Ramos (cell line): ENCODE results near the gene LPP.

Source experiments
- in situ Hi-C: fragments of 300-500 bp; cut with MboI; formaldehyde crosslinking; loops from one replicate; pipeline ENCODE4 v1.14.3; 2022; ENCODE audit warnings: low sequenced_read_pairs; ENCODE audit not compliant: unreplicated experiment

Gene LPP

GRCh38 chr3:188927971-188928370 is 774.0 kb downstream of the LPP start:
- in situ Hi-C loops, result no loop called here

GRCh38 chr3:188929137-188929536 is 775.2 kb downstream of the LPP start:
- in situ Hi-C loops, result no loop called here

GRCh38 chr3:188931036-188931435 is 777.1 kb downstream of the LPP start:
- in situ Hi-C loops, result no loop called here

- in situ Hi-C loops, result no loop called here
Observed at GRCh38 chr3:188931531-188931930, 777.6 kb downstream of the LPP start.

- in situ Hi-C loops, result no loop called here
Observed at GRCh38 chr3:188934989-188935388, 781.0 kb downstream of the LPP start.

GRCh38 chr3:188936597-188937107 is 782.7 kb downstream of the LPP start:
- in situ Hi-C loops, result no loop called here

GRCh38 chr3:188937389-188937788 is 783.4 kb downstream of the LPP start:
- in situ Hi-C loops, result no loop called here

GRCh38 chr3:188938999-188939398 is 785.0 kb downstream of the LPP start:
- in situ Hi-C loops, result no loop called here

GRCh38 chr3:188939814-188940572 is 786.0 kb downstream of the LPP start:
- in situ Hi-C loops, result no loop called here
